Suppressor macrophage (primary cell): ENCODE results near the gene WDR47.

Source experiments
- DNase-seq, 4 experiments: peaks; one replicate each; pipeline ENCODE4 v3.0.0-alpha.2; 2020 to 2022
- total RNA-seq, 17 experiments: gene quantifications; one replicate each; lab custom pipeline; 2026; ENCODE audit warnings: mixed read lengths in 6 of 17, inconsistent platforms in 3 of 17; lab: John Stamatoyannopoulos, UW

WDR47 gene
- total RNA-seq, result 36.5 to 93.2 (median 48.9) reads per million in 17 experiments

GRCh38 chr1:109041621-109042468, at the start of gene WDR47:
WDR47 (minus strand) TSS chr1:109042102; CDS start chr1:109023512, 18,590 bp downstream.
- DNase-seq, result peak; percentile 98 to 99 (median 99)

- DNase-seq, result peak; percentile 46 to 72 (median 66)
Measured at GRCh38 chr1:109091078-109091838, 49.4 kb upstream of the WDR47 start.

- peak; percentile 93 to 97 (median 96) for DNase-seq
Measured at GRCh38 chr1:109090196-109091077, 48.5 kb upstream of the WDR47 start, which contains the start of gene TMEM167B. TMEM167B (plus strand) TSS chr1:109090764; CDS start chr1:109090873, 109 bp downstream.

- DNase-seq, result peak; percentile 35 to 83 (median 60)
Measured at GRCh38 chr1:109089242-109090015, 47.5 kb upstream of the WDR47 start.

- DNase-seq, result no peak
Measured at GRCh38 chr1:109084563-109085517, 42.9 kb upstream of the WDR47 start.

- DNase-seq, result peak in 1 of 4 experiments; percentile 19
Measured at GRCh38 chr1:109083923-109084322, 42.0 kb upstream of the WDR47 start.

GRCh38 chr1:109083501-109083900, 41.6 kb upstream of the WDR47 start:
- DNase-seq, result no peak

GRCh38 chr1:109080441-109081082, 38.7 kb upstream of the WDR47 start:
- no peak for DNase-seq

- DNase-seq, result no peak
Measured at GRCh38 chr1:109079240-109079622, 37.3 kb upstream of the WDR47 start.

GRCh38 chr1:109078317-109078716, 36.4 kb upstream of the WDR47 start:
- DNase-seq, result no peak

GRCh38 chr1:109075531-109076490, 33.9 kb upstream of the WDR47 start, which contains the start of gene TAF13:
TAF13 (minus strand) TSS chr1:109076003; CDS start chr1:109075947, 56 bp downstream.
- DNase-seq, result peak; percentile 97 to 99 (median 98)

GRCh38 chr1:109069294-109069693, 27.4 kb upstream of the WDR47 start:
- DNase-seq, result no peak

GRCh38 chr1:109067883-109068282, 26.0 kb upstream of the WDR47 start:
- DNase-seq, result no peak

- no peak for DNase-seq
Measured at GRCh38 chr1:109065137-109065536, 23.2 kb upstream of the WDR47 start.

GRCh38 chr1:109061183-109061582, 19.3 kb upstream of the WDR47 start:
- no peak for DNase-seq

- DNase-seq, result no peak
Measured at GRCh38 chr1:109060707-109061106, 18.8 kb upstream of the WDR47 start.

- DNase-seq, result no peak
Measured at GRCh38 chr1:109059026-109059425, 17.1 kb upstream of the WDR47 start.

GRCh38 chr1:109056064-109056463, 14.2 kb upstream of the WDR47 start:
- DNase-seq, result no peak
